GM19395 (cell line): ENCODE data around the gene SCRN2.

ENCODE experiments used
- ATAC-seq: cut with Tn5 transposase; IDR thresholded peaks from one replicate; pipeline ENCODE4 v1.9.1; 2021; ENCODE audit warnings: mild to moderate bottlenecking, moderate library complexity; ENCODE audit not compliant: unreplicated experiment

Gene SCRN2

GRCh38 chr17:47872019-47872650 is 31.1 kb upstream of the SCRN2 start:
- no peak for ATAC-seq

GRCh38 chr17:47871048-47871447 is 30.0 kb upstream of the SCRN2 start:
- ATAC-seq, result no peak

- no peak for ATAC-seq
Observed at GRCh38 chr17:47870056-47870455, 29.0 kb upstream of the SCRN2 start.

- no peak for ATAC-seq
Observed at GRCh38 chr17:47869114-47869513, 28.0 kb upstream of the SCRN2 start.

GRCh38 chr17:47867813-47868533 is 26.9 kb upstream of the SCRN2 start:
- ATAC-seq, result no peak

GRCh38 chr17:47866941-47867340 is 25.9 kb upstream of the SCRN2 start:
- ATAC-seq, result no peak

- ATAC-seq, result no peak
Observed at GRCh38 chr17:47864791-47865216, 23.7 kb upstream of the SCRN2 start.

- no peak for ATAC-seq
Observed at GRCh38 chr17:47862621-47863440, 21.8 kb upstream of the SCRN2 start.

GRCh38 chr17:47860386-47860785 is 19.3 kb upstream of the SCRN2 start:
- no peak for ATAC-seq

GRCh38 chr17:47857551-47858455 is 16.7 kb upstream of the SCRN2 start:
- ATAC-seq, result no peak

GRCh38 chr17:47856830-47857229 is 15.8 kb upstream of the SCRN2 start:
- no peak for ATAC-seq

GRCh38 chr17:47855737-47856136 is 14.7 kb upstream of the SCRN2 start:
- no peak for ATAC-seq

GRCh38 chr17:47853616-47854015 is 12.5 kb upstream of the SCRN2 start:
- ATAC-seq, result no peak

GRCh38 chr17:47852113-47852949 is 11.3 kb upstream of the SCRN2 start:
- no peak for ATAC-seq

GRCh38 chr17:47851764-47852112 is 10.7 kb upstream of the SCRN2 start:
- ATAC-seq, result no peak

GRCh38 chr17:47850692-47851573 is 9.9 kb upstream of the SCRN2 start, which contains the start of gene SP6:
Gene SP6 (minus strand): TSS chr17:47851163. CDS start chr17:47848429, 2,734 bp downstream.
- ATAC-seq, result no peak

- ATAC-seq, result no peak
Observed at GRCh38 chr17:47850373-47850691, 9.3 kb upstream of the SCRN2 start.

- ATAC-seq, result no peak
Observed at GRCh38 chr17:47848198-47848513, 7.1 kb upstream of the SCRN2 start.
